MM.1S (cell line): ENCODE data around the gene ABHD3.

Experiments used
- DNase-seq: peaks from one replicate; pipeline ENCODE4 v3.0.0-alpha.2; 2015
- H2AFZ ChIP-seq: fragments of 300-600 bp; sonication (generic); 2 replicates; pipeline ENCODE4 v1.6.0; 2016; ENCODE audit warnings: antibody characterized with exemption, low read length
- H3F3A ChIP-seq: fragments of 300-600 bp; sonication (generic); 2 replicates; pipeline ENCODE4 v1.6.1; 2016; ENCODE audit warnings: mild to moderate bottlenecking, antibody characterized with exemption, low read length, moderate library complexity, mixed read lengths; ENCODE audit not compliant: insufficient read depth
- H3K27ac ChIP-seq: fragments of 300-600 bp; sonication (generic); 2 replicates; pipeline ENCODE4 v1.5.1; 2016; ENCODE audit warnings: mild to moderate bottlenecking, low read length
- H3K27me3 ChIP-seq: fragments of 300-600 bp; sonication (generic); replicated peaks from 2 replicates; pipeline ENCODE4 v1.6.0; 2016; ENCODE audit warnings: low read length; ENCODE audit not compliant: insufficient read depth
- H3K36me3 ChIP-seq: fragments of 300-600 bp; sonication (generic); replicated peaks from 2 replicates; pipeline ENCODE4 v1.6.1; 2016; ENCODE audit warnings: mild to moderate bottlenecking, low read length, mixed read lengths; ENCODE audit not compliant: insufficient read depth
- H3K4me1 ChIP-seq: fragments of 300-600 bp; sonication (generic); 2 replicates; pipeline ENCODE4 v1.6.1; 2016; ENCODE audit warnings: low read length, mixed read lengths
- H3K4me2 ChIP-seq: fragments of 300-600 bp; sonication (generic); 2 replicates; pipeline ENCODE4 v1.6.0; 2016; ENCODE audit warnings: low read depth, low read length
- H3K4me3 ChIP-seq: fragments of 300-600 bp; sonication (generic); 2 replicates; pipeline ENCODE4 v1.5.1; 2016; ENCODE audit warnings: low read length, mixed read lengths
- H3K79me2 ChIP-seq: fragments of 300-600 bp; sonication (generic); 2 replicates; pipeline ENCODE4 v1.6.1; 2016; ENCODE audit warnings: mixed run types, low read length, mixed read lengths
- H3K9ac ChIP-seq: fragments of 300-600 bp; sonication (generic); 2 replicates; pipeline ENCODE4 v1.6.1; 2016; ENCODE audit warnings: low read length, mixed read lengths
- H3K9me2 ChIP-seq: fragments of 300-600 bp; sonication (generic); replicated peaks from 2 replicates; pipeline ENCODE4 v1.6.1; 2016; ENCODE audit warnings: mild to moderate bottlenecking, low read length, mixed read lengths; ENCODE audit not compliant: insufficient read depth
- H3K9me3 ChIP-seq: fragments of 300-600 bp; sonication (generic); replicated peaks from 2 replicates; pipeline ENCODE4 v1.6.1; 2016; ENCODE audit warnings: mild to moderate bottlenecking, low read length, mixed read lengths; ENCODE audit not compliant: insufficient read depth
- H4K20me1 ChIP-seq: fragments of 300-600 bp; sonication (generic); 2 replicates; pipeline ENCODE4 v1.6.1; 2016; ENCODE audit warnings: mild to moderate bottlenecking, low read length, moderate library complexity, mixed read lengths; ENCODE audit not compliant: insufficient read depth
- CTCF ChIP-seq: fragments of 300-600 bp; sonication (generic); IDR thresholded peaks from 2 replicates; pipeline ENCODE4 v1.5.1; 2016; ENCODE audit warnings: antibody characterized with exemption, low read length, mixed read lengths
- EZH2 ChIP-seq: fragments of 300-600 bp; sonication (generic); optimal IDR thresholded peaks from 2 replicates; pipeline ENCODE3; 2017; ENCODE audit warnings: low read depth, mild to moderate bottlenecking, antibody characterized with exemption, low read length, mixed read lengths
- EZH2phosphoT487 ChIP-seq: fragments of 300-600 bp; sonication (generic); IDR thresholded peaks from 2 replicates; pipeline ENCODE4 v1.6.1; 2018; ENCODE audit warnings: antibody characterized with exemption, low read length

Gene ABHD3

GRCh38 chr18:21745231-21745630 lies 40.7 kb upstream of the ABHD3 start:
- no peaks in the 10 kb centered on the region for H3K27me3 ChIP-seq
- no peaks in the 10 kb centered on the region for H3K9me3 ChIP-seq
- peaks cover 17% of the 10 kb centered on the region for H3F3A ChIP-seq
- H3K27ac ChIP-seq, result no peak overlapping the region
- H3K4me3 ChIP-seq, result no peak overlapping the region
- no peak for DNase-seq
- H3K4me2 ChIP-seq, result no peak overlapping the region
- H4K20me1 ChIP-seq, result no peaks in the 10 kb centered on the region
- H2AFZ ChIP-seq, result no peak overlapping the region
- H3K36me3 ChIP-seq, result no peaks in the 10 kb centered on the region
- TF ChIP-seq CTCF (0 out of 2 replicates have a peak, but pooled peaks have one; percentile 7), EZH2 (no peak)
- H3K79me2 ChIP-seq, result peaks cover 81% of the 10 kb centered on the region
- H3K9ac ChIP-seq, result no peak overlapping the region
- peaks cover 42% of the 10 kb centered on the region for H3K4me1 ChIP-seq
- no peaks in the 10 kb centered on the region for H3K9me2 ChIP-seq

DNA sequence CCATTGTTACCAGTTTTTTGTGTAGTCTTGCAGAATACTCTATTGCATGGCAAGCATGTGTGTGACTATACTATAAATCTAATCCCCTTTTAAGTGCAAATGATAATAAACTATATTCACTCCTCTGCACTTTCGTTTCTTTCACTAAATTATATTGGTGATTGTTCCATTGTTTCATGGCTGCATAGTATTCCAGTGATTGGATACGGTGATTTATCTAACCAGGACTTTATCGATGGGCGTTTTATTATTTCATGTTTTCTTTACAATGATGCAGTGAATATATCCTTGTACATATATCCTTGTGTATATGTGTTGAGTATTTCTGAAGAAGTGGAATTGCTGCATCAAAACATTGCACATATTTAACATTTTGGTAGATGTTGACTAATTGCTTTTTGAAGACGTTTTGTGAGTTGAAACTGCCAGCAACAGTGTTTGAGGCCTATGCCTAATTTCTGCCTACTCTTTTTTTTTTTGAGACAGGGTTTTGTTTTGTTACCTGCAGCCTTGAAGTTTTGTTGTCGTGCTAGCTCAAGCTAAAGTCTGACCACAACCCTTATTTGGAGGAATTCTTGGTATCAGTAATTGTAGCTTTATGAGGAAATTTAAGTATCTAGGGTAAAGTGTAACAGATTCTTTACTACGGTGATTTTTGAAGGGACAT lies 38.7 kb upstream of the ABHD3 start:
- Histone ChIP-seq H3K9me2 (no peaks in the 10 kb centered on the region), H3K4me2 (peak overlapping the region; percentile 87), H4K20me1 (no peaks in the 10 kb centered on the region), H3K79me2 (peaks cover 62% of the 10 kb centered on the region), H2AFZ (no peak overlapping the region), H3F3A (peaks cover 23% of the 10 kb centered on the region), H3K9me3 (no peaks in the 10 kb centered on the region), H3K4me3 (0 out of 2 replicates have a peak overlapping the region, but pooled peaks have one; percentile 4), H3K27ac (no peak overlapping the region), H3K36me3 (no peaks in the 10 kb centered on the region), H3K9ac (no peak overlapping the region), H3K27me3 (no peaks in the 10 kb centered on the region), H3K4me1 (peaks cover 38% of the 10 kb centered on the region)
- TF ChIP-seq EZH2phosphoT487 (no peak), EZH2 (no peak), CTCF (no peak)
- DNase-seq, result peak; percentile 11

- TF ChIP-seq CTCF, result no peak
- no peak for TF ChIP-seq EZH2phosphoT487
- no peak for TF ChIP-seq EZH2
- H3K9ac ChIP-seq, result peak overlapping the region; percentile 70; the same call in 1 of the 2 replicates
- no peak overlapping the region for H2AFZ ChIP-seq
- peak overlapping the region; percentile 87 for H3K4me2 ChIP-seq
- no peak overlapping the region for H3K27ac ChIP-seq
- H3K79me2 ChIP-seq, result peaks cover 55% of the 10 kb centered on the region
- H4K20me1 ChIP-seq, result no peaks in the 10 kb centered on the region
- H3K9me2 ChIP-seq, result no peaks in the 10 kb centered on the region
- H3K4me3 ChIP-seq, result peak overlapping the region; percentile 92
- peaks cover 32% of the 10 kb centered on the region for H3K4me1 ChIP-seq
- no peaks in the 10 kb centered on the region for H3K36me3 ChIP-seq
- no peak for DNase-seq
- H3F3A ChIP-seq, result peaks cover 15% of the 10 kb centered on the region
- H3K9me3 ChIP-seq, result no peaks in the 10 kb centered on the region
- no peaks in the 10 kb centered on the region for H3K27me3 ChIP-seq
Measured at GRCh38 chr18:21742315-21742687, 37.7 kb upstream of the ABHD3 start.
